ENCODE measurements around the gene PSMB2.

The PSMB2 gene

GRCh38 chr1:35555601-35556477 lies 85.5 kb downstream of the PSMB2 start:
- ChIA-PET CTCF (interaction anchor here (1.5 kb wide), 1 partner anchor 9 kb away, joined by 3 read pairs; no protein-coding TSS in a partner anchor), POLR2A (interaction anchor here (0.7 to 2.2 kb wide), 5 partner anchors 8 to 213 kb away, joined by 3 to 11 read pairs (median 3); no protein-coding TSS in a partner anchor)
- no peak for TF ChIP-seq LEF1 (IDR thresholded peaks at IDR 0.05; ENCODE audit: borderline replicate concordance)
- TF ChIP-seq FOXA1 (IDR thresholded peaks at IDR 0.05): no peak
- TF ChIP-seq ELF4 (IDR thresholded peaks at IDR 0.05): no peak
- TF ChIP-seq NFRKB (IDR thresholded peaks at IDR 0.05): no peak
- no peak for TF ChIP-seq CTBP1 (IDR thresholded peaks at IDR 0.05; ENCODE audit: borderline replicate concordance)
- TF ChIP-seq HDGF (IDR thresholded peaks at IDR 0.05; ENCODE audit: borderline replicate concordance): no peak
- no peak for TF ChIP-seq ARNT (IDR thresholded peaks at IDR 0.05)
- no peak for TF ChIP-seq TARDBP (IDR thresholded peaks at IDR 0.05)
- TF ChIP-seq SUZ12 (IDR thresholded peaks at IDR 0.05): no peak
- DNase-seq (ENCODE audit: extremely low spot score): no peak

DNA sequence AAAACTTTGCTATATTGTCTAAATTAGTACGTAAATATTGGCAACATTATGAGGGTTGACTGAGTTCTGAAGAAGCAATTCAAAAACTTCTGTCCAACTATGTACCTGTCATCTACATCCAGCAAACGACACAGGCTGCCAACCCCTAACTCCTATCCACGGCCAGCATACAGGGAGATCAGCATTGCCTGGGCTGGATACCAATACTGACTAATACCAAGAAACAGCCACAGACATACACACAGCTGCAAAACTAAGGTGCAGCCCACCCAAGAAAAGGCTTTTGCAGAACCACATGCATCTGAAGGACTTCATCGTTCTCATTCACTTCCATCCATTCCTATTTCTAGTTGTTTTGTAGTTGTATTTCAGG lies 86.1 kb downstream of the PSMB2 start:
- TF ChIP-seq HDGF (IDR thresholded peaks at IDR 0.05; ENCODE audit: borderline replicate concordance) (no peak), NFRKB (IDR thresholded peaks at IDR 0.05) (no peak), FOXA1 (IDR thresholded peaks at IDR 0.05) (no peak)
- POLR2A ChIA-PET: no interaction called here
- no peak for DNase-seq (ENCODE audit: extremely low spot score)
- CTCF ChIA-PET: no interaction called here

GRCh38 chr1:35554266-35555211 lies 86.8 kb downstream of the PSMB2 start:
- CTCF ChIA-PET: no interaction called here

DNA sequence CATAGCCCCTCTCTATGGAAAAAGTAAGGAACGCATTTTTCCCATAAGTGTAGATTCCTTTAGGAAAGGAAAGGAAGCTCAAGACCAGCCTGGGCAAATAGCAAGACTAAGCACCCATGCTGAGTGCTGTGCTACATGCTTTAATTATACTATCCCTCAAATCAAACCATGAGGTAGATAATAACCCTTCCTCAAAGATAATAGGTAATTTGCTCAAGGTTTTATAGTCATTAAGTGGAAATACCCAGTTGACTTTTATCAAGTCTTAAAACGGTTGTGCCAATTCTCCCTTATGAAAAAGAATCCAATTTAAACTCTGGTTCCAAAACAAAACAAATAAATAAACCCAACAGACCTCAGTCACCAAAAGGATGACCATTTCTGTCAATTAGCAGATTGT lies 87.5 kb downstream of the PSMB2 start:
- POLR2A ChIA-PET: no interaction called here
- TF ChIP-seq ELF4 (IDR thresholded peaks at IDR 0.05) (no peak), L3MBTL2 (conservative IDR thresholded peaks at IDR 0.05) (no peak), FOXK2 (IDR thresholded peaks at IDR 0.05) (no peak), CTBP1 (IDR thresholded peaks at IDR 0.05; ENCODE audit: borderline replicate concordance) (no peak), LEF1 (IDR thresholded peaks at IDR 0.05; ENCODE audit: borderline replicate concordance) (no peak), SP1 (IDR thresholded peaks at IDR 0.05) (no peak)
- DNase-seq (ENCODE audit: extremely low spot score): no peak
- CTCF ChIA-PET: no interaction called here

More at GRCh38 chr1:35554266-35555211, 86.8 kb downstream of the PSMB2 start:
- TF ChIP-seq ARNT (IDR thresholded peaks at IDR 0.05) (no peak), FOXA1 (IDR thresholded peaks at IDR 0.05) (no peak), SP1 (IDR thresholded peaks at IDR 0.05) (no peak), NFRKB (IDR thresholded peaks at IDR 0.05) (no peak), CTBP1 (IDR thresholded peaks at IDR 0.05; ENCODE audit: borderline replicate concordance) (no peak), LEF1 (IDR thresholded peaks at IDR 0.05; ENCODE audit: borderline replicate concordance) (no peak), TARDBP (IDR thresholded peaks at IDR 0.05) (no peak), FOXK2 (IDR thresholded peaks at IDR 0.05) (no peak), BHLHE40 (IDR thresholded peaks at IDR 0.05; ENCODE audit: borderline replicate concordance) (no peak), HDGF (IDR thresholded peaks at IDR 0.05; ENCODE audit: borderline replicate concordance) (no peak), ZNF384 (IDR thresholded peaks at IDR 0.05) (no peak), ELF4 (IDR thresholded peaks at IDR 0.05) (no peak), FOXM1 (IDR thresholded peaks at IDR 0.05; ENCODE audit: borderline replicate concordance) (no peak), L3MBTL2 (conservative IDR thresholded peaks at IDR 0.05) (no peak), SUZ12 (IDR thresholded peaks at IDR 0.05) (no peak)
- TF ChIP-seq, protein P1, sequence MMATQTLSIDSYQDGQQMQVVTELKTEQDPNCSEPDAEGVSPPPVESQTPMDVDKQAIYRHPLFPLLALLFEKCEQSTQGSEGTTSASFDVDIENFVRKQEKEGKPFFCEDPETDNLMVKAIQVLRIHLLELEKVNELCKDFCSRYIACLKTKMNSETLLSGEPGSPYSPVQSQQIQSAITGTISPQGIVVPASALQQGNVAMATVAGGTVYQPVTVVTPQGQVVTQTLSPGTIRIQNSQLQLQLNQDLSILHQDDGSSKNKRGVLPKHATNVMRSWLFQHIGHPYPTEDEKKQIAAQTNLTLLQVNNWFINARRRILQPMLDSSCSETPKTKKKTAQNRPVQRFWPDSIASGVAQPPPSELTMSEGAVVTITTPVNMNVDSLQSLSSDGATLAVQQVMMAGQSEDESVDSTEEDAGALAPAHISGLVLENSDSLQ (IDR thresholded peaks at IDR 0.05): no peak
- POLR2A ChIA-PET: no interaction called here
- no peak for DNase-seq (ENCODE audit: extremely low spot score)

Measured in HEK293T (cell line).